Left ventricle myocardium inferior (tissue), 1 donor: ENCODE data around the gene MACROD2. TPM values are rescaled to one million over a fixed set of nuclear protein-coding genes. Genes with fewer than 3 reads are reported as not detected.

Experiments
- DNase-seq: peaks from one replicate; pipeline ENCODE4 v3.0.0-alpha.2; 2020
- H3K27ac ChIP-seq: fragments of 200-600 bp; replicated peaks from 2 replicates; pipeline ENCODE4 v1.8.0; 2021
- H3K27me3 ChIP-seq: fragments of 200-600 bp; 2 replicates; pipeline ENCODE4 v1.8.0; 2021; ENCODE audit warnings: low read depth
- H3K36me3 ChIP-seq: fragments of 200-600 bp; 2 replicates; pipeline ENCODE4 v1.8.0; 2021
- H3K4me1 ChIP-seq: fragments of 200-600 bp; 2 replicates; pipeline ENCODE4 v1.8.0; 2021
- H3K4me3 ChIP-seq: fragments of 200-600 bp; 2 replicates; pipeline ENCODE4 v1.8.0; 2021; ENCODE audit warnings: mild to moderate bottlenecking, moderate library complexity
- H3K9me3 ChIP-seq: fragments of 200-600 bp; replicated peaks from 2 replicates; pipeline ENCODE4 v1.8.0; 2021
- intact Hi-C: fragments of 100-400 bp; cut with micrococcal nuclease; formaldehyde crosslinking; loops from one replicate; pipeline ENCODE4 v1.11.0; 2022
- total RNA-seq: library from RNA; stranded (reverse); fragmentation: NEBNext Ultra II Directional; extraction: Animal tissue kit (Norgen Biotek cat#: 25700); gene quantifications from one replicate; pipeline ENCODE4 v1.2.1, GENCODE V29; 2021
- TF ChIP-seq, protein P1 (sequence below): fragments of 200-600 bp; IDR thresholded peaks from 2 replicates; pipeline ENCODE4 v1.8.0; 2021; ENCODE audit warnings: antibody characterized with exemption, mild to moderate bottlenecking, borderline replicate concordance
- donor health status: DM: no; HTN: yes; CAD: no; lungs with severe emphysema.

Gene MACROD2
- total RNA-seq, 1 donor from 2014 or later: 3.6 TPM

DNA sequence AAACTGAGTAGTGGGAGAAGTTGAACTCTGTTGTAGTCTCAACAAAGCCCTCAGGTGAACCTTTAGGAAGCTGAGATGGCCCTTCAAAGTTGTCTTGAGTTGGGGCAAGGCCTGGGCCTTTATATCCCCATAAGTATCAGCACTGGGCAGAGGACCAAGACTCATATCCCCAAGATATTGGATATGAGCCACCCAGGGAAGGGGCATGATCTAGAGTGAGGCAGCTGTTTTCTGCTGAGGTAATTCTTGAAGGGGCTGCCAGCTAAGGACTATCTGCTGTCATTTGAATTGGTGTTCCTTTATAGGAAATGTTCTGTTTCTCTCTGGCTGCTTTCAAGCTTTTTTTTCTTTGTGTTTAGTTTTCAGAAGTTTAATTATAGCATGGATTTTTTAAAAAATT is 482.8 kb downstream of the MACROD2 start:
- TF ChIP-seq, protein P1, sequence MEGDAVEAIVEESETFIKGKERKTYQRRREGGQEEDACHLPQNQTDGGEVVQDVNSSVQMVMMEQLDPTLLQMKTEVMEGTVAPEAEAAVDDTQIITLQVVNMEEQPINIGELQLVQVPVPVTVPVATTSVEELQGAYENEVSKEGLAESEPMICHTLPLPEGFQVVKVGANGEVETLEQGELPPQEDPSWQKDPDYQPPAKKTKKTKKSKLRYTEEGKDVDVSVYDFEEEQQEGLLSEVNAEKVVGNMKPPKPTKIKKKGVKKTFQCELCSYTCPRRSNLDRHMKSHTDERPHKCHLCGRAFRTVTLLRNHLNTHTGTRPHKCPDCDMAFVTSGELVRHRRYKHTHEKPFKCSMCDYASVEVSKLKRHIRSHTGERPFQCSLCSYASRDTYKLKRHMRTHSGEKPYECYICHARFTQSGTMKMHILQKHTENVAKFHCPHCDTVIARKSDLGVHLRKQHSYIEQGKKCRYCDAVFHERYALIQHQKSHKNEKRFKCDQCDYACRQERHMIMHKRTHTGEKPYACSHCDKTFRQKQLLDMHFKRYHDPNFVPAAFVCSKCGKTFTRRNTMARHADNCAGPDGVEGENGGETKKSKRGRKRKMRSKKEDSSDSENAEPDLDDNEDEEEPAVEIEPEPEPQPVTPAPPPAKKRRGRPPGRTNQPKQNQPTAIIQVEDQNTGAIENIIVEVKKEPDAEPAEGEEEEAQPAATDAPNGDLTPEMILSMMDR: no peak
- Histone ChIP-seq H3K27me3 (no peaks in the 10 kb centered on the region), H3K4me3 (no peak overlapping the region), H3K4me1 (no peaks in the 10 kb centered on the region), H3K36me3 (no peaks in the 10 kb centered on the region), H3K9me3 (no peaks in the 10 kb centered on the region), H3K27ac (no peak overlapping the region)
- no peak for DNase-seq
- intact Hi-C loops: no loop called here

DNA sequence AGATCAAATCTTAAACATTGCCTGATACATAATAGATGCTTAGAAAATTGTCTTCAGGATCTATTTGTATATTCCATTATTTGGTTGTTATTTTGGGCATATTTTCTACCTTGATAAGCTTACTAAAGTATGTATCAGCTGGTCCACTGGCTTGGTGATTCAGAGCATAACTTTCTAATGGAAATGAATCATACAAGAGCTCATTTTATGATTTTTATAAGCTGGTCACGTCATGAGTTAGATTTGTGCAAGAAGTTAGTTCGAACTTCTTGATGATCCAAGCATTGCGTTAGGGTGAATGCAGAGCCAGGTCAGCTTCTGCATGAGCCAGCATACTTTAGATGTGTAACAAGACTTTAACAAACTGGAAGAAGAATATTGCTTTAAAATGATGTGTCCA is 486.5 kb downstream of the MACROD2 start:
- Histone ChIP-seq H3K4me3 (no peak overlapping the region), H3K27ac (no peak overlapping the region), H3K9me3 (no peaks in the 10 kb centered on the region), H3K36me3 (no peaks in the 10 kb centered on the region), H3K4me1 (no peaks in the 10 kb centered on the region), H3K27me3 (no peaks in the 10 kb centered on the region)
- DNase-seq: no peak
- intact Hi-C loops: no loop called here
- TF ChIP-seq, protein P1: no peak

DNA sequence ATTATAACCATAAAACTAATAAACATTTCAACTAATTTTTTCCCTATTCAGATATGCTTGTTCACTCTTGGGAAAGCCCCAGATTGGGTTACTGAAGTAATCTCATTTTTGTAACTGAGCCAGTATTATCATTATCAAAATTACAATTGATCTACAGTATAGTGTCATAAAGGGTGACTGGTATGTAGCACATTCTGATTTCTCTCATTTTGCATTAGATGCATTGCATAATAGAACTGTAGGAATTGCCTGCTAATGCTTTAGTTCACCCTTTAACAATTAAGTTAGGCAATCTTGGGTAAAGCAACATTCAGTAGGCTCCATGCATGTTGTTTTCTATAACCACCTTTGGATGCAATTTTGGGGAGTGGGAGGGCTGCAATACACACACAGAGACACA is 492.9 kb downstream of the MACROD2 start:
- no peaks in the 10 kb centered on the region for H3K36me3 ChIP-seq
- TF ChIP-seq, protein P1: no peak
- H3K27ac ChIP-seq: no peak overlapping the region
- H3K4me3 ChIP-seq: no peak overlapping the region
- no peaks in the 10 kb centered on the region for H3K27me3 ChIP-seq
- no peaks in the 10 kb centered on the region for H3K9me3 ChIP-seq
- H3K4me1 ChIP-seq: no peaks in the 10 kb centered on the region
- intact Hi-C loops: no loop called here
- no peak for DNase-seq

DNA sequence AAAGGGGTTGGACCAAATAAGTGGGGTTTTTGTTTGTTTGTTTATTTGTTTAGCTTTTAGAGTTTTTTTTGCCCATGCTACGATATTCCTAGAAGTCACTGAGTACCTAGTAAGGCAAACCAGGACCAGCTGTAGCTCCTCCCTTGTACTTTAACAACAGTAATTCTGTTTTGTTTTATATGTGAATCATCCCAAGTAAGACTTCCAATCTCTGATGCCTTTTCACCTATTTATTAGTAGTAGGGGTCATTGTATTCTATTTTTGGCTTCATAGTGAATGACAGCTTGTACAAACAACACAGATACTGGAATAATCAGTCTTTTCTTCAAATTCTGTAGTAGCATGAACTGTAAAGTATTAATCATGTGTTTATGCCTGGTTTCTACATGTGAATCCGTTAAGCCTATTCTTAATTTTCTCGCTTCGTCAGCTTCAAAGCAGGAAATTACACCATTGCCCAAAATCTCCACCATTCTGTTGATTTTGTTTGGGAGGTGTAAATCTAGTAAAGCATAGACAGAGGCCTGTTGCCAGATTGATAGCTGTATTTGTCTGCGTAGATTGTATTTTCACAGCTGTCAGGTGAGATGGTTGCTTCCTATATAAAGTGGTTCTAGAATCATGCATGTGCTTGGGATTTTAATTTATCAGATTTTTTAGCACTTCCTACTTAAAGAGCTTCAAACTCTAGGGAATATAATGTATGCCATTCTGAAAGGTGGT is 493.6 kb downstream of the MACROD2 start:
- Histone ChIP-seq H3K4me1 (no peaks in the 10 kb centered on the region), H3K4me3 (no peak overlapping the region), H3K9me3 (no peaks in the 10 kb centered on the region), H3K27me3 (no peaks in the 10 kb centered on the region), H3K27ac (no peak overlapping the region), H3K36me3 (no peaks in the 10 kb centered on the region)
- DNase-seq: no peak
- intact Hi-C loops: no loop called here
- TF ChIP-seq, protein P1: no peak

DNA sequence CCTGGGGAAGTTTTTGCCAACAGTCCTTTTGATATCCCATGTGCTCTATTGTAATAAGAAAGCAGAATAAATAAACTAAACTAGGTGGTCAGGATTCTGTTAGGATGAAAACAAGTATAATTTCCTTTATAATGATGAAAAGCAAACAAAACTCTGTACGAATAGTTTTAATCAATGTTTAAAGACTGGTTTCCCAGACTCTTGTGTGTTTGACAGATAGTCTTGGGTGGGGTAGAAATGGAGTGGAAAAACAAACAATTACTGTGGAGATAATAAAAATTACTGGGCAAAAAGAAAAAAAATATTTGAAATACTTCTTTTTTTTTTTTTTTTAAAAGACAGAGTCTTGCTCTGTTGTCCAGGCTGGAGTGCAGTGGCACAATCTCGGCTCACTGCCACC is 494.2 kb downstream of the MACROD2 start:
- H3K36me3 ChIP-seq: no peaks in the 10 kb centered on the region
- no peaks in the 10 kb centered on the region for H3K27me3 ChIP-seq
- no peak for DNase-seq
- H3K27ac ChIP-seq: no peak overlapping the region
- intact Hi-C loops: no loop called here
- H3K4me3 ChIP-seq: no peak overlapping the region
- no peaks in the 10 kb centered on the region for H3K9me3 ChIP-seq
- TF ChIP-seq, protein P1: no peak
- no peaks in the 10 kb centered on the region for H3K4me1 ChIP-seq
